Stomach (tissue), 9 donors: Measurements from ENCODE around the gene BACH1. TPM values are rescaled to one million over a fixed set of nuclear protein-coding genes. Genes with fewer than 3 reads are reported as not detected.

ENCODE experiments used
- DNase-seq, 2 donors: peaks; one replicate each; pipeline versions ENCODE4 v3.0.0 to v3.0.0-alpha.2; 2013 to 2019
- H3K27ac ChIP-seq, 5 donors: fragments of 200-600 bp in 4 of 5; sonication (generic) in 4 of 5; one replicate each; pipeline ENCODE4 v1.5.1; 2013 to 2019; ENCODE audit warnings: mild to moderate bottlenecking in 1 of 5, moderate library complexity in 1 of 5
- H3K27me3 ChIP-seq, 3 donors: fragments of 200-600 bp; sonication (generic); one replicate each; pipeline ENCODE4 v1.5.1; 2017 to 2019; ENCODE audit warnings: mixed run types in 1 of 3
- H3K36me3 ChIP-seq, 4 donors: fragments of 200-600 bp; sonication (generic); 1 replicate in 3 of 4; 2 replicates in 1 of 4; pipeline ENCODE4 v1.5.1; 2016 to 2019
- H3K4me1 ChIP-seq, 4 donors: fragments of 200-600 bp; sonication (generic); one replicate each; pipeline ENCODE4 v1.5.1; 2016 to 2019
- H3K4me3 ChIP-seq, 4 donors: fragments of 200-600 bp; sonication (generic) in 3 of 4; one replicate each; pipeline ENCODE4 v1.5.1; 2016 to 2019; ENCODE audit warnings: mild to moderate bottlenecking in 1 of 4
- H3K9me3 ChIP-seq, 4 donors: fragments of 200-600 bp; sonication (generic); one replicate each; pipeline ENCODE4 v1.5.1; 2016 to 2019
- EP300 ChIP-seq: sonication (generic); formaldehyde crosslinking; IDR thresholded peaks from one replicate; pipeline ENCODE4 v1.6.1; 2017; ENCODE audit warnings: antibody characterized with exemption
- POLR2A ChIP-seq, 4 donors: fragments of 450-650 bp; IDR thresholded peaks; one replicate each; pipeline ENCODE4 v1.6.1; 2016; ENCODE audit warnings: antibody characterized with exemption in 4 of 4, control low read depth in 2 of 4, mild to moderate bottlenecking in 1 of 4, moderate library complexity in 1 of 4
- POLR2AphosphoS5 ChIP-seq, 3 donors: sonication (generic); formaldehyde crosslinking; IDR thresholded peaks; one replicate each; pipeline ENCODE4 v1.6.1; 2016; ENCODE audit warnings: antibody characterized with exemption in 3 of 3
- WGBS, 5 donors: extraction: QIAGEN DNeasy Blood & Tissue Kit in 3 of 5; methylation state at CpG; one replicate each; pipeline versions ENCODE4 v1.1.5 to v1.1.7; 2013 to 2018; 5-methylcytosine and 5-hydroxymethylcytosine counted together
- intact Hi-C: fragments of 100-400 bp; cut with DNase I; formaldehyde crosslinking; loops from one replicate; pipeline ENCODE4 v1.15.1; 2023; ENCODE audit warnings: low total_unique reads
- polyA plus RNA-seq, 3 donors: library from polyadenylated mRNA; stranded (reverse); fragments of 200-250 nt; gene quantifications; one replicate each; pipeline ENCODE4 v1.2.3, GENCODE V29; 2013
- total RNA-seq, 5 donors: library from RNA; depleted of rRNA; stranded (reverse); fragments of >200 nt; gene quantifications; one replicate each; pipeline versions ENCODE4 v1.1.0 to v1.2.3, GENCODE V29; 2014 to 2016
- TF ChIP-seq, protein P1 (sequence below), 7 experiments: fragments of 450-650 bp in 4 of 7; fragments of 200-600 bp in 3 of 7; sonication (generic) in 3 of 7; IDR thresholded peaks; one replicate each; pipeline ENCODE4 v1.5.1; 2016 to 2019; ENCODE audit warnings: antibody characterized with exemption in 7 of 7, control low read depth in 2 of 7, mild to moderate bottlenecking in 1 of 7
- donor health status: healthy with polysubstance abuse.
- donor health status: Bipolar disorder and iron deficiency.
- donor health status: healthy.

Gene BACH1
- total and polyA plus RNA-seq, 8 donors: 4.2 to 107 (median 24.2) TPM

DNA sequence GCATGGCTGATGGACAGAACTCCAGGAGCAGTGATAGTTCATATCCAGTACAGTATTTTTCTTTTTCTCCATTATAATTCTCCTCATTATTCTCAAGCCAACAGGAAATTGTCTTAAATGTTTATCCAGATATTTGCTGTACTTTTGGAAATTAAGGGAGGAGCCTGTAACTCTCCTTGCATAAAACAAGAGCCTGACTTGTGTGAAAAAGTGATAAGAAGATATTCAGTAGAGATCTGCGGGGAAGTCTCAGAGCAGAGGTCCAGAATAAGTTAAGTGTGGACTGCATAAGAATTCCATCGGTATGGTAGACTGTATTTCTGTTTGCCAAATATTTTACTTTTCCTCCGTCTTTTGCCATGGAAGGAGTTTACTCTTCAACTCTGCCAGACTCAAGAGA, 70.2 kb downstream of the BACH1 start:
- Histone ChIP-seq H3K4me3 (no peak overlapping the region), H3K36me3 (peaks cover 0 to 5% (median 0%) of the 10 kb centered on the region in 4 donors), H3K4me1 (no peaks in the 10 kb centered on the region), H3K9me3 (no peaks in the 10 kb centered on the region), H3K27me3 (no peaks in the 10 kb centered on the region), H3K27ac (no peak overlapping the region)
- TF ChIP-seq, protein P1, sequence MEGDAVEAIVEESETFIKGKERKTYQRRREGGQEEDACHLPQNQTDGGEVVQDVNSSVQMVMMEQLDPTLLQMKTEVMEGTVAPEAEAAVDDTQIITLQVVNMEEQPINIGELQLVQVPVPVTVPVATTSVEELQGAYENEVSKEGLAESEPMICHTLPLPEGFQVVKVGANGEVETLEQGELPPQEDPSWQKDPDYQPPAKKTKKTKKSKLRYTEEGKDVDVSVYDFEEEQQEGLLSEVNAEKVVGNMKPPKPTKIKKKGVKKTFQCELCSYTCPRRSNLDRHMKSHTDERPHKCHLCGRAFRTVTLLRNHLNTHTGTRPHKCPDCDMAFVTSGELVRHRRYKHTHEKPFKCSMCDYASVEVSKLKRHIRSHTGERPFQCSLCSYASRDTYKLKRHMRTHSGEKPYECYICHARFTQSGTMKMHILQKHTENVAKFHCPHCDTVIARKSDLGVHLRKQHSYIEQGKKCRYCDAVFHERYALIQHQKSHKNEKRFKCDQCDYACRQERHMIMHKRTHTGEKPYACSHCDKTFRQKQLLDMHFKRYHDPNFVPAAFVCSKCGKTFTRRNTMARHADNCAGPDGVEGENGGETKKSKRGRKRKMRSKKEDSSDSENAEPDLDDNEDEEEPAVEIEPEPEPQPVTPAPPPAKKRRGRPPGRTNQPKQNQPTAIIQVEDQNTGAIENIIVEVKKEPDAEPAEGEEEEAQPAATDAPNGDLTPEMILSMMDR (IDR thresholded peaks at IDR 0.05): no peak
- no peak for TF ChIP-seq EP300
- TF ChIP-seq POLR2A (IDR thresholded peaks at IDR 0.05): no peak
- TF ChIP-seq POLR2AphosphoS5 (IDR thresholded peaks at IDR 0.05): no peak
- intact Hi-C loops: no loop called here
- DNase-seq: no peak
- WGBS, 5 donors: 85 to 95% (median 88%) methylated on average over 3 of the region's 3 CpGs

DNA sequence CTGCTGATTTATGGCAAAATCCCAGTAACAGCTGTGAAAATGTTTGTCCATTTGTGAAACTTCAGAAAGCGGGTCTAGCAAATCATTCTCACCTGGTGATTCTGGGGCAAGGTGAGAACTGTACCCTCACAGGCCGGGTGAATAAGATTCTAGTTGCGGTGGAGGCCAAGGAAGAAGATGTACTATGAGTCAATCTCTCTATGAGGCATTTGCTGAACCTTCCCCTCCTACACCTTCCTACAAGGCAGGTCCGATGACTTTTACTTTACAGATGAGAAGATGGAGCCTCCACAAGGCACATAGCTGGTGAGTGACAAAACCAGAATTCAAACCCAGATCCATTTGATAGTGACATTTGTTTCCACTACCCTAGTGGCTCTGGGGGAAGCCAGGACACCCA, 72.7 kb downstream of the BACH1 start:
- 88 to 93% (median 92%) methylated on average over 4 of the region's 4 CpGs for WGBS, 5 donors
- intact Hi-C loops: loop anchor here (5.0 kb wide), 2 partner anchors 209 to 284 kb away; no protein-coding TSS in a partner anchor
- Histone ChIP-seq H3K4me3 (no peak overlapping the region), H3K27me3 (no peaks in the 10 kb centered on the region), H3K36me3 (no peaks in the 10 kb centered on the region), H3K4me1 (no peaks in the 10 kb centered on the region), H3K27ac (no peak overlapping the region), H3K9me3 (no peaks in the 10 kb centered on the region)
- TF ChIP-seq EP300 (no peak), POLR2AphosphoS5 (IDR thresholded peaks at IDR 0.05) (no peak), POLR2A (IDR thresholded peaks at IDR 0.05) (no peak)
- TF ChIP-seq, protein P1 (IDR thresholded peaks at IDR 0.05): no peak
- DNase-seq: no peak

DNA sequence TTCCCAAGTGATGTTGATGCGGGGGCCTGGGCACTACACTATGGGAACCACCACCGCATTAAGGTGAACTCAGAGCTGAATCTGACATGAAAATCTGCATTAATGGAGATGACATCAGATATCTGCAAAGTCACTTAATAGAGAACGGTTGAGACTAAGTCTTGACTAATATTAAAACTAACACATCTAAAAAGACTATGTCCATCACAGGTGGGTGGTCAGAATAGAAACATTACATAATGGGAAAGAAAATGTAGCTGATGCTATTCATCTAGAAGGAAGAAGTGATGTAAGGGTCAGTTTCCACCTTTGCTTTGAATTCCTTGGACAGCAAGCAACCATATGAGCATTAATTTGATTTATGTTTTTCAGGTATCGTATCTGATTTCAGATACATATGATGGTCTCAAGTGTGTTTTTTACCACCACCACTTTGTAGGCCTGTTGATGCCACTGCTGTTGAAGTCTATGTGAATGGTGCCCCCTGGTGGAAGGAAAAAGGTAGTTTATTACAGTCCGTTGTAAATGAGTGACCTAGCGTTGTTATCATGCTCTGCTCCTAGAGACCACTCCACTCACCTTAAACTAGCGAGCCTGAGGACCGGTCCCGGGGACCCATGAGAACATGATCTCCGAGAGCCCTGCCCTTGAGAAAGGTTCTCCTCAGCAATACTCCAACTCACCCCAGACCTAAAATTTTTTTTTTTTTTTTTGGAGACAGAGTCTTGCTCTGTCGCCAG, 73.5 kb downstream of the BACH1 start:
- TF ChIP-seq EP300 (no peak), POLR2A (IDR thresholded peaks at IDR 0.05) (no peak), POLR2AphosphoS5 (IDR thresholded peaks at IDR 0.05) (peak in 1 of 3 donors; percentile 41)
- TF ChIP-seq, protein P1 (IDR thresholded peaks at IDR 0.05): peak in 5 of 7 experiments; percentile 42 to 89 (median 70)
- no peaks in the 10 kb centered on the region for H3K36me3 ChIP-seq
- DNase-seq: peak; percentile 33 to 91
- no peaks in the 10 kb centered on the region for H3K4me1 ChIP-seq
- H3K27ac ChIP-seq: no peak overlapping the region
- H3K9me3 ChIP-seq: no peaks in the 10 kb centered on the region
- intact Hi-C loops: loop anchor here (5.0 kb wide), 2 partner anchors 210 to 285 kb away; no protein-coding TSS in a partner anchor
- H3K27me3 ChIP-seq: no peaks in the 10 kb centered on the region
- H3K4me3 ChIP-seq: no peak overlapping the region
- 40 to 53% (median 46%) methylated on average over 11 of the region's 11 CpGs for WGBS, 5 donors

DNA sequence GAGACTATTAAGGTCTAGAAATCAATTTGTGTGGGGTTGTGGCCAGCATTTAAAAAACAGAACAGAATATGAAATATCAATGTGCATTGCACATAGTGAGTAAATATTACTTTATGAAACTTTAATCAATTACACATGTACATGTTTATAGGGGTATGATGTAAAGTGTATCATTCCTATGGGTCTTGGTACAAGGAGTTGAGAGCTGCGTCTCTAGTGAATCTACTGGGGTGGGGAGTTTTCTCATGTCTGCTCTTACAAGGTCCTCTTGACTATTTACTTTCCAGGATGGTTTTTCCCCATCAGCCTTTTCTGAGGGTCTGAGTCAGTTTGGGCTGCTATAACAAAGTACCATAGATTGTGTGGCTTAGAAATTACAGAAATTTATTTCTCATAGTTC, 75.8 kb downstream of the BACH1 start:
- H3K27me3 ChIP-seq: no peaks in the 10 kb centered on the region
- no peak for DNase-seq
- H3K4me1 ChIP-seq: peaks cover 0 to 9% (median 4%) of the 10 kb centered on the region in 4 donors
- 82 to 96% (median 91%) methylated on average over 1 of the region's 1 CpG for WGBS, 5 donors
- H3K4me3 ChIP-seq: no peak overlapping the region
- no peak overlapping the region for H3K27ac ChIP-seq
- no peaks in the 10 kb centered on the region for H3K36me3 ChIP-seq
- TF ChIP-seq POLR2A (IDR thresholded peaks at IDR 0.05): no peak
- TF ChIP-seq, protein P1 (IDR thresholded peaks at IDR 0.05): no peak
- no peak for TF ChIP-seq POLR2AphosphoS5 (IDR thresholded peaks at IDR 0.05)
- TF ChIP-seq EP300: no peak
- intact Hi-C loops: loop anchor here (5.0 kb wide), 2 partner anchors 212 to 287 kb away; no protein-coding TSS in a partner anchor
- no peaks in the 10 kb centered on the region for H3K9me3 ChIP-seq
